ENCODE results near the gene HERC4.
"Not testable (repeated sequence)": the region's sequence is repeated elsewhere in the genome, so short reads cannot be mapped to it uniquely, and the experiment has no call there.

HERC4 gene

GRCh38 chr10:67955614-67956013 lies 119.5 kb downstream of the HERC4 start:
- DNase-seq: no peak

- no peak for DNase-seq
Observed at GRCh38 chr10:67943917-67944316, 131.2 kb downstream of the HERC4 start.

- DNase-seq: no peak
Observed at GRCh38 chr10:67936416-67936815, 138.7 kb downstream of the HERC4 start.

- no peak for DNase-seq
Observed at GRCh38 chr10:67935223-67935622, 139.9 kb downstream of the HERC4 start.

GRCh38 chr10:67934336-67934735 lies 140.7 kb downstream of the HERC4 start:
- DNase-seq: no peak

DNA sequence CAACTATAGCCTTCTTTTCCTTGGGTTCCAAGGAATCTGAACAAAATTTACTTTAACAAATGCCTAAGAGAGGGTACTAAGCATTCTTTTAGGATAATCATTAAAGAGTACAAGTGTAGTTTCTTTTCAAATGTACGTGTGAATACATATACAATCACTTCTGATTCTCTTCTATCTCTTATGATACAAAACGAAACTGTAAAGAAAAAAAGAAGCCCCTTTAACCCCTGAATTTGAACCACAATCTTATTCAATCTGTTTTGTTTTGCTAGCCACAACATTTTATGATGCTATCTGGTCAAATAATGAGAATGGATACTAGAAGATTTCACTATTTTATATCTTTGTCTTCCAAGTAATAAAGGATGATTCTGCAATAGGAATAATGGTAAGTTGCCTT lies 141.9 kb downstream of the HERC4 start:
- no peak for DNase-seq

DNA sequence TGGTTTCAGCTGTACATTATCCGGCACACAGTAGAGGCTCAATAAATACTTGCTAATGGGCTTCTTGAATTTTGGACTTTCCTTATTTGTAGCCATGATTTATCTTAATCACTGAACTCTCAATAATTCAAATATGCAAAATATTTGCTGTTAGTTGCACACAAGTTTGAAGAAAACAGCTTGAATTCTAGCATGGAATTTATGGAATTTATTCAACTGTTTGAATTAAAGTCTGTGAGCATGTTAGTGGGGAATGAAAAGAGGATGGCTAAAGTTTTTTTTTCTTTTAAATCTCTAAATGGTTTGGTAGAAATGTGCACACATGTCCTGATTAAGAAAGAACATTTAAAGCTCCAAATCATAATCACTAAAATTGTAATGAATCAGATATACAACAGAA lies 148.1 kb downstream of the HERC4 start:
- DNase-seq: no peak

DNA sequence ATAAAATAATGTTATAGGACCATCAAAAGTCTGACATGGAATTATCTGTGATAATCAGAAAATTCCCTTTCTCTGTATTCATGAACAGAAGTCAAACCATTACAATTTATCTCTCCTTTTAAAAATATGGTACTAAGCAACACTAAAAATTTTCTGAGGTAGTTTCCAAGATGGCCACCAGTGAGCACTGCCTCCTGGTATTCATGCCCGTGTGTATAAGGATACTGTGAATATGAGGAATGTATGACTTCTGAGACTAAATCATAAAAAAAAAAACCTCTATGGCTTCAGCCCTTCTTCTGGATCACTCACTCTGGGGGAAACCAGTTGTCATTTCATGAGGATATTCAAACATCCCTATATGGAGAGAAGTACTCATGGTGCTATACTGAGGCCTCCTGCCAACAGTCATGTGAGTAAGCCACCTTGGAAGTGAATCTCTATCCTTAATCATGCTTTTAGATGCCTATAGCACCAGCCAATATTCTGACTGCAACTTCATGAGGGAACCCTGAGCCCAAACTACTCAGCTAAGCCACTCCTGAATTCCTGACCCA lies 149.6 kb downstream of the HERC4 start:
- no peak for DNase-seq

GRCh38 chr10:67924136-67924535 lies 150.9 kb downstream of the HERC4 start:
- no peak for DNase-seq

DNA sequence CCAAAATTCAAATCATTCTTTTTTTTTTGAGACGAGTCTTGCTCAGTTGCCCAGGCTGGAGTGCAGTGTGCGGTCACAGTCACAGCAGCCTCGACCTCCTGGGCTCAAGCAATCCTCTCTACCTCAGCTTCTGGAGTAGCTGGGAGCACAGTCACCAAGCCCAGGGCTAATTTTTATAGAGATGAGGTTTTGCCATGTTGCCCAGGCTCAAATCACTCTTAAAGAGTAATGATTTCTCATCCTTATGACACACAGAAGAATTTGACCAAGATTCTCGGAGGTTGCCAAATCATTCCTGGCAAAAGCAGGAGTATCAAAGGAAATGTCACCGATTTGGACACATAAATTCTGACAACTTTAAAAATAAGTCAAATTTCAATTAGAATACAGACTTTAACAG lies 151.5 kb downstream of the HERC4 start:
- no peak for DNase-seq

GRCh38 chr10:67921065-67921464 lies 154.0 kb downstream of the HERC4 start:
- no peak for DNase-seq

DNA sequence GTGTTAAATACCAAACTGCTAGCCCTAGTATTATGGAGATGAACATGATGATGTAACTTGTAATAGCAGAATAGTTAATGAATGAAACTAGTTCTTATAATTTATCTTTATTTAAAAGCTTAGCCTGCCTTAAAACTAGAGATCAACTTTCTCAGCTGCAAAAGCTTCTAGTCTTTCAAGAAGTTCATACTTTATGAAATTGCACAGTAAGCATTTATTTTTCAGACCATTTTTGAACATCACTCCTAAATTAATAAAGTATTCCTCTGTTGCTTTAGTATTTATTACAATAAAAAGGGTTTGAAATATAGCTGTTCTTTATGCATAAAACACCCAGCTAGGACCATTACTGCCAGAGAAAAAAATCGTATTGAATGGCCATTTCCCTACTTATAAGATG lies 157.4 kb downstream of the HERC4 start:
- DNase-seq: no peak

- no peak for DNase-seq
Observed at GRCh38 chr10:67917169-67917568, 157.9 kb downstream of the HERC4 start.

DNA sequence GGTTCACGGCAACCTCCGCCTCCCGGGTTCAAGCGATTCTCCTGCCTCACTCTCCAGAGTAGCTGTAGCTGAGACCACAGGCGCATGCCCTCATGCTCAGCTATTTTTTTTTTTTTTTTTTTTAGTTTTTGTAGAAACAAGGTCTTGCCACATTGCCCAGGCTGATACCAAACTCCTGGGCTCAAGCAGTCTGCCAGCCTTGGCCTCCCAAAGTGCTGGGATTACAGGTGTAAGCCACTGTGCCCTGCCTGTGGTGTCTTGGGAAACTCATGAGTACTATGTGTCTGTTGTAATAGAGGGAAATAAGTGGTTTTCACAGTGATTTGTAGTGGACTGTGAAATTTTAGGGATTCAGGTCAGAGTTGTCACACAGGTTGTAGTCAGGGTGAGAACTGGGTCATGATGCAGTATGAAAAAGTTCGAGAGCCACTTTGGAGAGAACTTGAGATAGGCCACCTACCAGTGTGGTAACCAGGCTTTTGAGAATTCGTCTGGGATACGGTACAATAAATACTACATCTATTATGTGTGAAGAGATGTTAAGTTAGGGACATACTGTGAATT lies 160.2 kb downstream of the HERC4 start:
- no peak for DNase-seq

DNA sequence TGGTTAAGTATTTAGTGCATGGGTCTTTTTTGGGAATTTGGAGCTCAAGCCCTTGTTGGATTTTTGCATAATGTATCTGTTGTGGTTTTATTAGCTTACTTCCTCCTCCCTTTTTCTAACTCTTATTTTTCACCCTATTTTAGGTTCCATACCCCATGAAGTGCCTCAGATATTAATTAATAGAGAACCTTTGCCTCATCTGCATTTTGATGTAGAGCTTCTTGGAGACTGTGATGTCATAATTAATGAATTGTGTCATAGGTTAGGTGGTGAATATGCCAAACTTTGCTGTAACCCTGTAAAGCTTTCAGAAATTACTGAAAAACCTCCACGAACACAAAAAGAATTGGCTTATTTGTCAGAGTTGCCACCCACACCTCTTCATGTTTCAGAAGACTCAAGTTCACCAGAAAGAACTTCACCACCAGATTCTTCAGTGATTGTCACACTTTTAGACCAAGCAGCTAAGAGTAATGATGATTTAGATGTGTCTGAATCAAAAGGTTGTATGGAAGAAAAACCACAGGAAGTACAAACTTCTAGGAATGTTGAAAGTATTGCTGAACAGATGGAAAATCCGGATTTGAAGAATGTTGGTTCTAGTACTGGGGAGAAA lies 162.6 kb downstream of the HERC4 start:
- DNase-seq: no peak

- DNase-seq: no peak
Observed at GRCh38 chr10:67903581-67903980, 171.5 kb downstream of the HERC4 start.

GRCh38 chr10:67893637-67894036 lies 181.4 kb downstream of the HERC4 start:
- DNase-seq: no peak

DNA sequence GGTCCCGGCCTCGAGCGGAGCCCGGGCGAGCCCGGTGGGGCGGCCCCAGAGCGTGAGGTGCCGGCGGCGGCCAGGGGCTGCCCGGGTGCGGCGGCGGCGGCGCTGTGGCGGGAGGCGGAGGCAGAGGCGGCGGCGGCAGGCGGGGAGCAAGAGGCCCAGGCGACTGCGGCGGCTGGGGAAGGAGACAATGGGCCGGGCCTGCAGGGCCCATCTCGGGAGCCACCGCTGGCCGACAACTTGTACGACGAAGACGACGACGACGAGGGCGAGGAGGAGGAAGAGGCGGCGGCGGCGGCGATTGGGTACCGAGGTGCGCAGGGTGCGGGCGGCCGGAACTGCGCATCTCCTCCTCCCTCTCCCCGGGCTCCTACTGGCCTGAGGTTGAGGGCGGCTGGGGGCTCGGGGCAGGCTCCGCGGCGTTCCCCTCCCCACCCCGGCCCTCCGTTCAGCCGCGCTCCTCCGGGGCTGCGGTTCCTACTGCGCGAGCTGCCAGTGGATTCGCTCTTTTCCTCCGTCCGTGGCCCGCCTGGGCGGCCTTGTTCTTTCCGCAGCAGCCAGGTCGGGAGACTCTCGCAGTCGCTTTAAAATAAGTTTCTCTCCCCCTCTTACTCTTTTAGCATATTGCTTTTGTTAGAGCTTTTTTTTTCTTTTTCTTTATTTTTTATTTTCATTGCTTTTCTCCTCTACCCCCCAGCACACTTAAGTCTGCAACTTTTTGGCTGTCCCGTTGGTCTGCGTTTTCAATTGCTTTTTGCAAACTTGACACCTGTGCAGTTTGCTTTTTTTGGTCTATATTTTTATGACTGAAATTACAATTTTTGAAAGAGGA lies 190.0 kb downstream of the HERC4 start:
- DNase-seq: peak; percentile 35 to 76

- DNase-seq: peak; percentile 71 to 93
Observed at GRCh38 chr10:67884313-67884841, 190.7 kb downstream of the HERC4 start, which contains the start of gene SIRT1. TSS of gene SIRT1 (plus strand) at chr10:67884656. CDS start at chr10:67884722, 66 bp downstream.

GRCh38 chr10:67883710-67884312 lies 191.3 kb downstream of the HERC4 start:
- DNase-seq: peak in 1 of 2 experiments; percentile 46

DNA sequence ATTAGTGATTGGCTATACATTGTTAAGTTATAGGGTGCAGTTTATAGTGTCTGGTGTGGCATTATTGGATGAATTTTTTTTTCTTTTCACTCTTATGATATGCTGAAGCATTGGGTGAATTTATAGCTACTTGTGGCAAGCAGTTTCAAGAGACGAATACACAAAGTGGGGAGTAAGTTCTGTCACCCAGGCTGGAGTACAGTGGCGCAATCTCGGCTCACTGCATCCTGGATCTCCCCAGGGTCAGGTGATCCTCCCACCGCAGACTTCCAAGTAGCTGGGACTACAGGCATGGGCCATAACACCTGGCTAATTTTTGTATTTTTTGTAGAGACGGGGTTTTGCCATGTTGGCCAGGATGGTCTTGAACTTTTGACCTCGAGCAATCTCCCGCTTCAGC lies 196.9 kb downstream of the HERC4 start:
- no peak for DNase-seq

GRCh38 chr10:67877421-67877820 lies 197.7 kb downstream of the HERC4 start:
- not testable (repeated sequence) for DNase-seq

Measured in NCI-H526 (cell line).